Type B pancreatic cell (in vitro differentiated cells): ENCODE data around the gene TNNT3. TPM values are rescaled to one million over a fixed set of nuclear protein-coding genes. Genes with fewer than 3 reads are reported as not detected.
A peak's percentile ranks its signal among the peaks of the same experiment; 100 is the strongest.

Source experiments
- DNase-seq: peaks from one replicate; pipeline ENCODE4 v3.0.0; 2021; ENCODE audit warnings: mixed read lengths; ENCODE audit not compliant: unreplicated experiment; ENCODE audit errors: extremely low spot score
- H3K27ac Mint-ChIP-seq: 2 replicates; pipeline ENCODE4 v1.8.0; 2021; ENCODE audit warnings: mild to moderate bottlenecking, mixed read lengths
- H3K27me3 Mint-ChIP-seq: 2 replicates; pipeline ENCODE4 v1.8.0; 2021; ENCODE audit warnings: mixed read lengths
- H3K36me3 Mint-ChIP-seq: 2 replicates; pipeline ENCODE4 v1.8.0; 2021; ENCODE audit warnings: mixed read lengths
- H3K4me1 Mint-ChIP-seq: one replicate; pipeline ENCODE4 v1.8.0; 2021; ENCODE audit warnings: mixed read lengths; ENCODE audit not compliant: unreplicated experiment
- H3K4me3 Mint-ChIP-seq: 2 replicates; pipeline ENCODE4 v1.8.0; 2021; ENCODE audit warnings: mild to moderate bottlenecking, mixed read lengths
- H3K9me3 Mint-ChIP-seq: 2 replicates; pipeline ENCODE4 v1.8.0; 2021; ENCODE audit warnings: mixed read lengths
- CTCF ChIP-seq: fragments of 200-600 bp; sonication (generic); conservative IDR thresholded peaks from 2 replicates; pipeline ENCODE4 v1.5.0; 2021; ENCODE audit warnings: antibody characterized with exemption, mild to moderate bottlenecking
- long read RNA-seq: library from polyadenylated mRNA; unstranded; transcript quantifications from one replicate; pipeline ENCODE4 v2.0.0, GENCODE V29; 2020
- total RNA-seq: library from RNA; stranded (reverse); gene quantifications from 2 replicates; pipeline ENCODE4 v1.2.1, GENCODE V29; 2021; ENCODE audit warnings: low replicate concordance

TNNT3 gene
- 17.3 and 40.9 TPM in 2 replicates for total RNA-seq
- long read RNA-seq, partial matches to known transcripts = 1 of 6 reads
- long read RNA-seq, other reads (novel, unspliced or antisense) = 5 of 6 reads

GRCh38 chr11:1919391-1920127, at the start of gene TNNT3:
Gene TNNT3 (plus strand): TSS chr11:1919703. CDS start chr11:1922875, 3,172 bp downstream.
- no peak for TF ChIP-seq CTCF
- Mint-ChIP-seq H3K36me3 (peaks cover 6% of the 10 kb centered on the region), H3K4me3 (no peak within 1 kb of the TSS), H3K9me3 (no peaks in the 10 kb centered on the region), H3K27me3 (no peaks in the 10 kb centered on the region), H3K27ac (no peak within 1 kb of the TSS), H3K4me1 (peaks cover 20% of the 10 kb centered on the region)
- DNase-seq = no peak

DNA sequence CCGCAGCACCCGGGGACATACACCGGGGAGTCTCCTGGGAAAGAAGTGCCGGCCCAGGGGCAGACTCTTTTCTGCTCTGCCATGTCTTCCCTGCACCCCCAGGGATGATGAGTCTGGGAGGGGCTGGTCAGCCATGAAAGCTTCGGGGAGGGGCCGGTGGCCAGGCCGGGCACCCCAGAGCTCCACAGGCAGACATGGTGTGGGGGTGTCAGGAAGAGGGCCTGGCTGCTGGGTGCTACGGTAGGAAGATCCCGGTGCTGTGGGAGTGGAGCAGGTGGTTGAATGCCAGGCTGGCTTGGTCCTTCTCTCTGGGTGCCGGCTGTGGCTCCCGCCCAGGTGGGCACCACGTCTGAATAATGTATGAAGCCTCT, 49.2 kb upstream of the TNNT3 start:
- no peak for TF ChIP-seq CTCF

DNA sequence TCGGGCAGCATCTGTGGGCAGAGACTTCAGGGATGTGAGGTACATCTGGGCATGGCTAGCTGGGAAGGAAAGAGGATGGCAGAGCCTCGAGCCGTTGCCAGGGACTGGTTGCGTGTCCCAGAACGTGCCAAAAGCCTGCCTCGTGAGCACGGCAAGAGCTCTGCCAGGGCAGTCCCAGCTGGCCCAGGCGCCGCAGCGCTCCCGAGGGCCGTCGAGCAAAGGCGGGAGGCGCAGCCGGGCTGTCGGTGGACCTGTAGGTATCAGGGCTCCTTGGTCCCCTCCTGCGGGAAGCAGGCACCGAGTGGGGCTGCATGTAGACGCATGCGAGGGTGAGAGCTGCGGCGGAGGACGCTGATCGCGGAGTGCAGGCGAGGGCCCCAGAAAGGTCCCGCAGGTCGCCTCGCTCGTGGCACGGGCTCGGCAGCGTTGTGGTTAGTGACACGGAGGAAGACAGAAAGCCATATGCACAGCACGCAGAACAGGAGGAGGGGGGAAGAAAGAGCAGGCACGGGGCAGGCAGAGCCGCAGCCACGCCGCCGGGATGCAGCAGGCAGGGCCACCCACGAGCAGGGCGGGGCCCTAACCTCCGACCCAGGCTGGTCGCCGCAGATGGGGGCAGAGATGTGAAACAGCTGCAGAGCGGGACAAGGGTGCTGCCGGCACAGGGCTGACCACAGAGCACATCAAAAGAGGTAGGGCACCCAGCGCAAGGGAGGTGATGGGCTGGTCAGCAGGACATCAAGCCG, 48.6 kb upstream of the TNNT3 start:
- no peaks in the 10 kb centered on the region for H3K36me3 Mint-ChIP-seq
- no peak overlapping the region for H3K4me3 Mint-ChIP-seq
- peaks cover 3% of the 10 kb centered on the region for H3K4me1 Mint-ChIP-seq
- no peak for TF ChIP-seq CTCF
- peaks cover 3% of the 10 kb centered on the region for H3K27me3 Mint-ChIP-seq
- H3K9me3 Mint-ChIP-seq = no peaks in the 10 kb centered on the region
- no peak for DNase-seq
- H3K27ac Mint-ChIP-seq = peak overlapping the region; percentile 39

More for the DNA sequence above, 49.2 kb upstream of the TNNT3 start:
- no peak overlapping the region for H3K27ac Mint-ChIP-seq
- H3K36me3 Mint-ChIP-seq = no peaks in the 10 kb centered on the region
- H3K4me3 Mint-ChIP-seq = no peak overlapping the region
- no peak for DNase-seq
- no peaks in the 10 kb centered on the region for H3K9me3 Mint-ChIP-seq
- H3K4me1 Mint-ChIP-seq = peaks cover 3% of the 10 kb centered on the region
- H3K27me3 Mint-ChIP-seq = peaks cover 3% of the 10 kb centered on the region

- DNase-seq = no peak
- no peak overlapping the region for H3K27ac Mint-ChIP-seq
- H3K4me1 Mint-ChIP-seq = peaks cover 3% of the 10 kb centered on the region
- no peak overlapping the region for H3K4me3 Mint-ChIP-seq
- no peak for TF ChIP-seq CTCF
- peaks cover 3% of the 10 kb centered on the region for H3K27me3 Mint-ChIP-seq
- no peaks in the 10 kb centered on the region for H3K9me3 Mint-ChIP-seq
- no peaks in the 10 kb centered on the region for H3K36me3 Mint-ChIP-seq
These were observed 48.0 kb upstream of the TNNT3 start for GRCh38 chr11:1871531-1871930.

GRCh38 chr11:1872267-1872985, 47.1 kb upstream of the TNNT3 start:
- H3K4me1 Mint-ChIP-seq = peaks cover 3% of the 10 kb centered on the region
- no peak for DNase-seq
- no peak overlapping the region for H3K4me3 Mint-ChIP-seq
- H3K36me3 Mint-ChIP-seq = no peaks in the 10 kb centered on the region
- TF ChIP-seq CTCF = no peak
- no peak overlapping the region for H3K27ac Mint-ChIP-seq
- no peaks in the 10 kb centered on the region for H3K9me3 Mint-ChIP-seq
- H3K27me3 Mint-ChIP-seq = peaks cover 3% of the 10 kb centered on the region
